Measurements from ENCODE around the gene SH3BP4. TPM values are rescaled to one million over a fixed set of nuclear protein-coding genes. Genes with fewer than 3 reads are reported as not detected.

Gene SH3BP4
- total and polyA plus RNA-seq, 4 donors: 4.5 to 32.2 (median 16.3) TPM

DNA sequence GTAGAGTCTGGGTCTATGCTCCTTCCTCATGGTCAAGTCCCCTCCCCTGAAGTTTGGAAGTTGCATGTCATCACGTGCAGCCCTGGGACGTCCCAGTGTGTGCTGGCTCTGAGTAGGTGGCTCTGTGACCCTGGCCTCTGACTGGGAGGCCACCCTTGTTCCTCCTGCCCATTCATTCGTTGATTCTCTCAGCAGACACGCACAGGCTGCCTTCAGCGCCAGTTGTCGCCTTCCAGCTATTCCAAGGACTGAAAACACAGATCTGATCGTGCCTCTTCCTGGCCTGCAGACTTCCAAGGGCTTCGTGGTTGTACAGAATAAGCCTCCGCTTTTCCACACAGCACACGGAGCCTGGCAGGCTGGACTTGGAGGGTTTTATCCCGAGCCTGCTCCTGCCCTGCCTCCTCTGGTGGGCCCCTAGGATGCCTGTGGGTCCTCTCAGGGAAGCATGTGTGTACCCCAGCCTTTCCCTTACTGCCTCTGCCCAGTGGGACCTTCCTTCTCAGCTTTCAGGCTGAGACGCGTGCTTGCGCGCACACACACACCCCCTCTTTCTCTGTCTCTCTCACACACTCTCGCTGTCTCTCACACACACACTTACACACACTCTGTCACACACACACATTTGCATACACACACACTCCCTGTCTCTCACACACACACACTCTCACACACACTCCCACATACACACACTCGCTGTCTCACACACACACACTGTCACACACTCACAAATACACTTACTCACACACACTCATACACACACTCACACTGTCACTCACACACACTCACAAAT lies 17.7 kb downstream of the SH3BP4 start:
- Histone ChIP-seq H3K4me3 (ENCODE audit: low read length in 2 of 2) (no peak overlapping the region), H3K4me1 (ENCODE audit: control insufficient read depth in 1 of 2, insufficient read depth in 2 of 2, low read length in 2 of 2) (no peaks in the 10 kb centered on the region), H3K36me3 (ENCODE audit: control insufficient read depth in 1 of 2, insufficient read depth in 2 of 2, low read length in 1 of 2) (no peaks in the 10 kb centered on the region), H3K27me3 (ENCODE audit: control insufficient read depth in 1 of 2, insufficient read depth in 2 of 2, low read length in 1 of 2) (no peaks in the 10 kb centered on the region), H3K9me3 (ENCODE audit: control insufficient read depth, low read length) (no peaks in the 10 kb centered on the region), H3K27ac (ENCODE audit: low read depth in 1 of 2, low read length in 2 of 2) (no peak overlapping the region)
- ATAC-seq (ENCODE audit: low FRiP score): no peak
- 91 to 92% methylated on average over 17 of the region's 17 CpGs for WGBS, 2 donors
- DNase-seq: peak in 1 of 2 donors; percentile 61
- intact Hi-C loops (cut with DNase I): no loop called here

DNA sequence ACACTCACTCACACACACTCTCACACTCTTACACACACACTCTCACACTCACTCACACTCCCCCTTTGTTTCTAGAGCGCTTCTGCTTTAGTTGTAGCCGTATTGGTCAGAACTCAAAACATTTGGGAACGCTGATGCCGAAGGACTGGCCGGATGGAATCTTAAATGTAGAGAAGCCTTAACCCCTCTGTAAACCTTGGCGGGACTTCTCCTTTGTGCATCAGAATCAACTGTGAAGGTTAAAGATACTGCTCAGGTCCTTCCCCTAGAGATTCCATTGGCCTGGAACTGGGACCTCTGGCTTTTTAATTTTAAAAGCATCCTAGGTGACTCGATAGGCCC lies 18.3 kb downstream of the SH3BP4 start:
- WGBS, 2 donors: 95 to 97% methylated on average over 7 of the region's 7 CpGs
- no peak overlapping the region for H3K27ac ChIP-seq (ENCODE audit: low read depth in 1 of 2, low read length in 2 of 2)
- no peaks in the 10 kb centered on the region for H3K9me3 ChIP-seq (ENCODE audit: control insufficient read depth, low read length)
- no peaks in the 10 kb centered on the region for H3K27me3 ChIP-seq (ENCODE audit: control insufficient read depth in 1 of 2, insufficient read depth in 2 of 2, low read length in 1 of 2)
- intact Hi-C loops (cut with DNase I): no loop called here
- H3K4me3 ChIP-seq (ENCODE audit: low read length in 2 of 2): no peak overlapping the region
- H3K36me3 ChIP-seq (ENCODE audit: control insufficient read depth in 1 of 2, insufficient read depth in 2 of 2, low read length in 1 of 2): no peaks in the 10 kb centered on the region
- H3K4me1 ChIP-seq (ENCODE audit: control insufficient read depth in 1 of 2, insufficient read depth in 2 of 2, low read length in 2 of 2): no peaks in the 10 kb centered on the region
- DNase-seq (no peak), ATAC-seq (ENCODE audit: low FRiP score) (no peak)

DNA sequence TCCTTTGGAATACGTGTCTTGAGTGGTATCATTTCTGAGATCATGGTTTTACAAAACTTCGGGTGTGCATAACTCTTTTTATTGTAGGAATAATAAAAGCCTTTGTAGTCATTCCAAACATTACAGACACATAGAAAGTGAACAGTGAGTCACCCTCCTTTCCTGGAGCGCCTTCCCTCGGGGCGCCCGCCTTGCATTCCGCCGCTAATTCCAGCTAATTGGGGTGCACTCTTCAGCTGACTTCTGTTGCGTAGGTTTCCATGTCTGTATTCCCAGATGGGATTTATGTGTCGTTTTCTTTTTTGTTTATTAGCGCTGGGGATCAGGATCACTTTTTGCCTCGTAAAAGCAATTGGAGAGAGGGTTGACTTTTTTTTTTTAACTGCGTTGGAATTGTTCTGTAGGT lies 18.7 kb downstream of the SH3BP4 start:
- H3K27me3 ChIP-seq (ENCODE audit: control insufficient read depth in 1 of 2, insufficient read depth in 2 of 2, low read length in 1 of 2): no peaks in the 10 kb centered on the region
- DNase-seq: peak in 1 of 2 donors; percentile 64
- no peak for ATAC-seq (ENCODE audit: low FRiP score)
- H3K36me3 ChIP-seq (ENCODE audit: control insufficient read depth in 1 of 2, insufficient read depth in 2 of 2, low read length in 1 of 2): no peaks in the 10 kb centered on the region
- 78 to 93% methylated on average over 13 of the region's 13 CpGs for WGBS, 2 donors
- no peaks in the 10 kb centered on the region for H3K4me1 ChIP-seq (ENCODE audit: control insufficient read depth in 1 of 2, insufficient read depth in 2 of 2, low read length in 2 of 2)
- intact Hi-C loops (cut with DNase I): no loop called here
- no peak overlapping the region for H3K4me3 ChIP-seq (ENCODE audit: low read length in 2 of 2)
- no peak overlapping the region for H3K27ac ChIP-seq (ENCODE audit: low read depth in 1 of 2, low read length in 2 of 2)
- no peaks in the 10 kb centered on the region for H3K9me3 ChIP-seq (ENCODE audit: control insufficient read depth, low read length)

DNA sequence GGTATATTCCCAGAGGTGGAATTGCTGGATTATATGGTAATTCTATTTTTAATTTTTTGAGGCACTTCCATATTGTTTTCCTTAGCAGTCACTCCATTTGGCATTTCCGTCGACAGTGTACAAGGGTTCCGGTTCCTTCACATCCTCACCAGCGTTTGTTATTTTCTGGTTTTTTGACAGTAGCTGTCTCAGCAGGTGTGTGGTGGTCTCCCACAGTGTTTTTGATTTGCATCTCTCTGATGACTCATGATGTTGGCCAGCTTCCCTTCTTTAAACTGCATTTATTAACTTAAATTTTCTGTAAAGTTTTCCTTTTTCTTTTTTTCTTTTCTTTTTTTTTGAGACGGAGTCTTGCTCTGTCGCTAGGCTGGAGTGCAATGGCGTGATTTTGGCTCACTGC lies 19.7 kb downstream of the SH3BP4 start:
- 90 to 98% methylated on average over 7 of the region's 7 CpGs for WGBS, 2 donors
- Histone ChIP-seq H3K36me3 (ENCODE audit: control insufficient read depth in 1 of 2, insufficient read depth in 2 of 2, low read length in 1 of 2) (no peaks in the 10 kb centered on the region), H3K4me1 (ENCODE audit: control insufficient read depth in 1 of 2, insufficient read depth in 2 of 2, low read length in 2 of 2) (no peaks in the 10 kb centered on the region), H3K9me3 (ENCODE audit: control insufficient read depth, low read length) (no peaks in the 10 kb centered on the region), H3K4me3 (ENCODE audit: low read length in 2 of 2) (no peak overlapping the region), H3K27me3 (ENCODE audit: control insufficient read depth in 1 of 2, insufficient read depth in 2 of 2, low read length in 1 of 2) (no peaks in the 10 kb centered on the region), H3K27ac (ENCODE audit: low read depth in 1 of 2, low read length in 2 of 2) (no peak overlapping the region)
- intact Hi-C loops (cut with DNase I): no loop called here
- DNase-seq (no peak), ATAC-seq (ENCODE audit: low FRiP score) (no peak)

DNA sequence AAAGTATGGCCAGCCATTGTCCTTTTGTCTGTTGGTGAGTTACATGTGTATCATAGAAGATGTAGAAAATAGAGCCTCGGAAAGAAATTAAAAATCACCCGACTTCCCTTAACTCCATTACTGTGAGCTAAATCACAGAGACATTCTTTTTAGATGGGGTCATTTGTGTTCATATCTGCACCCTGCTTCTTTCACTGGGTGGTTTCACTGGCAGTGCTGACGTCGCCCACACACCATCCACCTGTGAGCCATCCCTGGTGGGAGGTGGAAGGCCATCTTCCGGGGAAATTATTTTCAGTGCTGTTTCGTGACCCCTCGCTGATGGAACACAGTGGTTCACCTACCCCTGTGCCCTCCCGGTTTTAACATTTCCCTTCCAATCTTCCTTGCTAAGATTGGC lies 21.2 kb downstream of the SH3BP4 start:
- Histone ChIP-seq H3K9me3 (ENCODE audit: control insufficient read depth, low read length) (no peaks in the 10 kb centered on the region), H3K27ac (ENCODE audit: low read depth in 1 of 2, low read length in 2 of 2) (no peak overlapping the region), H3K36me3 (ENCODE audit: control insufficient read depth in 1 of 2, insufficient read depth in 2 of 2, low read length in 1 of 2) (no peaks in the 10 kb centered on the region), H3K27me3 (ENCODE audit: control insufficient read depth in 1 of 2, insufficient read depth in 2 of 2, low read length in 1 of 2) (no peaks in the 10 kb centered on the region), H3K4me1 (ENCODE audit: control insufficient read depth in 1 of 2, insufficient read depth in 2 of 2, low read length in 2 of 2) (no peaks in the 10 kb centered on the region), H3K4me3 (ENCODE audit: low read length in 2 of 2) (no peak overlapping the region)
- ATAC-seq (ENCODE audit: low FRiP score): no peak
- 53 to 56% methylated on average over 8 of the region's 8 CpGs for WGBS, 2 donors
- intact Hi-C loops (cut with DNase I): no loop called here
- DNase-seq: no peak

DNA sequence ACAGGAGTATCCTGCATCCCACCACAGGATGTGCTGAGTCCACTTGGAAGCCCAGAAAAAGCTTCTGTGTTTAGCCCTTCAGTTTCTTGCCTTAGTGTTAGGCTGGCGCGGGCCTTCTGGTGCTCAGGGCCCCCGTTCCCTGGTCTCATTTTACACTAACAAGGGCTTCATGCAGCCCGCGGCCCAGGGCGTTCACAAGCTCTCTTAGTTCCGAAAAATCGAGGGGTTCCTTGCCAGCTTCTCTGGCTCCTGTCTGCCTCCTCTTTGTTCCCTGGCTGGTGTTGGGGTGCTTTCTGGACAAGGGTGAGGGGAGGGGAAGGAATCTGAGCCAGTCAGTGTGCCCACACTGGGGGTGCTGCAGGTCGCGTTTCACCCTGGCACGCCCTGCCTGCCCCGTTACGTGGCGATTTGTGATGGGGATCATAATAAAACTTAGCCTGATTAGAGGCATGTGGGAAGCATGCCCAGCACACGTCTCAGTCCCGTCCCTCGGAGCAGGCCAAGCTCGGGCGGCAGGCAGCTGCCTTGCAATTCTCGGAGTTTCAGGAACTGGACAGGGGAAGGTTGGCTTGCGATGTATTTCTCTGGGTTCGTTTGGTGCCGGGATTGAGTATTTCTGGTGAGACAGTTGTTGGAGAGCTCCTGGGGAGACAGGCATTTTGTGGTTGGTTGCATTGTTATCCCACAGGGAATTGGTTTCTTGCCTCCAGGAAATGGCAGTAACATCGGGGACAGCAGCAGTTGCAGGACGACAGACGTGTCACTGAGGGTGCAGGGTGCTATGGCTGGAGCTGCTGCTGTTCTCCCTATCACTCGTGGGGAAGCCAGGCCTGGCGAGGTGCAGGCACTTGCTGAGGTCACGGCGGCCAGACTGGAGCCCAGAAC lies 22.9 kb downstream of the SH3BP4 start:
- Histone ChIP-seq H3K4me1 (ENCODE audit: control insufficient read depth in 1 of 2, insufficient read depth in 2 of 2, low read length in 2 of 2) (no peaks in the 10 kb centered on the region), H3K4me3 (ENCODE audit: low read length in 2 of 2) (no peak overlapping the region), H3K27me3 (ENCODE audit: control insufficient read depth in 1 of 2, insufficient read depth in 2 of 2, low read length in 1 of 2) (no peaks in the 10 kb centered on the region), H3K27ac (ENCODE audit: low read depth in 1 of 2, low read length in 2 of 2) (peak overlapping the region in 1 of 2 donors; percentile 25), H3K9me3 (ENCODE audit: control insufficient read depth, low read length) (no peaks in the 10 kb centered on the region), H3K36me3 (ENCODE audit: control insufficient read depth in 1 of 2, insufficient read depth in 2 of 2, low read length in 1 of 2) (no peaks in the 10 kb centered on the region)
- ATAC-seq (ENCODE audit: low FRiP score) (peak; percentile 65), DNase-seq (peak; percentile 68 to 83)
- intact Hi-C loops (cut with DNase I): no loop called here
- 19 to 22% methylated on average over 30 of the region's 30 CpGs for WGBS, 2 donors

DNA sequence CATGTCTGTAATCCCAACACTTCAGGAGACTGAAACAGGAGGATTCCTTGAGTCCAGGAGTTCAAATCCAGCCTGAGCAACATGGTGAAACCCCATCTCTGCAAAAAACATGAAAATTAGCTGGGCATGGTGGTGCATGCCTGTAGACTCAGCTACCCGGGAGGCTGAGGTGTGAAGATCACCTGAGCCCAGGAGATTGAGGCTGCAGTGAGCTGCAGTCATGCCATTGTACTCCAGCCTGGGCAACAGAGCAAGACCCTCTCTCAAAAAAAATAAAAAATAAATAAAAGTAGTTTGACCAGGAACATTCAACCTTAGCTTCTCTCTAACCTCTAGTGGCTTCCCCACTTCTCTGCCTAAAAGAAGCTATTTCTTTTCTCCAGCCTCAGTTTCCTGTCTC lies 23.8 kb downstream of the SH3BP4 start:
- Histone ChIP-seq H3K4me1 (ENCODE audit: control insufficient read depth in 1 of 2, insufficient read depth in 2 of 2, low read length in 2 of 2) (no peaks in the 10 kb centered on the region), H3K27me3 (ENCODE audit: control insufficient read depth in 1 of 2, insufficient read depth in 2 of 2, low read length in 1 of 2) (no peaks in the 10 kb centered on the region), H3K36me3 (ENCODE audit: control insufficient read depth in 1 of 2, insufficient read depth in 2 of 2, low read length in 1 of 2) (no peaks in the 10 kb centered on the region), H3K27ac (ENCODE audit: low read depth in 1 of 2, low read length in 2 of 2) (no peak overlapping the region), H3K4me3 (ENCODE audit: low read length in 2 of 2) (no peak overlapping the region), H3K9me3 (ENCODE audit: control insufficient read depth, low read length) (no peaks in the 10 kb centered on the region)
- no peak for ATAC-seq (ENCODE audit: low FRiP score)
- intact Hi-C loops (cut with DNase I): no loop called here
- 98 to 100% methylated on average over 1 of the region's 1 CpG for WGBS, 2 donors
- DNase-seq: no peak

DNA sequence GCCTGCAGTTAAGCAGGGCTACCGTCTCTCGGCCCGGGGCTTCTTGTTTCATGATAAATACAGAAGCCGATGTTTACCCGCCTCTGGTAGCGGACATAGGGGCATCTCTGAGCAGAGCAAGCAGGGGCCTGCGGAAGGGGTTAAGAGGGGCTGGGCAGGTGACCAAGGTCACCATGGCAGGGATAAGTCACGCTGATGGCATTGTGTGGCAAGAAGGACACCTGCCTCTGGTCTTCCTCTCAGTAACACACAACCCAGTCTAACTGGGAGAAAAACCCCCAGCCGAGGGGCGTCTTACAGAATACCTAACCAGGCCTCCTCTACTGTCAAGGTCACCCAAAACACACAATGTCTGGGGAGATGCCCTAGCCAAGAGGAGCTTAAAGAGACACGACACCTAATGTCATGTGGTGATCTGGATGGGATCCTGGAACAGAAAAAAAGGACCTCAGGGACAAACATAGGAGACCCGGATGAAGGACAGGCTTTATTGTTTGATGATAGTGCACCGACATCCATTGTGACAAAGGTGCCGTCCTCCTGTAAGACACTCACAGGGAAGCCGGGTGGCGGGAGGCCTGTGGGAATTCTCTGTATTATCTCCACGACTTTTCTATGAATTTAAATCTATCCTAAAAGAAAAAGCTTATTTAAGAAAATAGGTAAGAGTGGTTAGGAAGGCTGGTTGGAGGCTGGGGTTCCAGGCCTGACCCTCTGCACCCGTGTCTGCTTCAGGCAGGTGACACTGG lies 24.8 kb downstream of the SH3BP4 start:
- Histone ChIP-seq H3K9me3 (ENCODE audit: control insufficient read depth, low read length) (no peaks in the 10 kb centered on the region), H3K4me3 (ENCODE audit: low read length in 2 of 2) (no peak overlapping the region), H3K4me1 (ENCODE audit: control insufficient read depth in 1 of 2, insufficient read depth in 2 of 2, low read length in 2 of 2) (no peaks in the 10 kb centered on the region), H3K27me3 (ENCODE audit: control insufficient read depth in 1 of 2, insufficient read depth in 2 of 2, low read length in 1 of 2) (no peaks in the 10 kb centered on the region), H3K36me3 (ENCODE audit: control insufficient read depth in 1 of 2, insufficient read depth in 2 of 2, low read length in 1 of 2) (no peaks in the 10 kb centered on the region), H3K27ac (ENCODE audit: low read depth in 1 of 2, low read length in 2 of 2) (no peak overlapping the region)
- intact Hi-C loops (cut with DNase I): no loop called here
- ATAC-seq (ENCODE audit: low FRiP score): no peak
- 96 to 97% methylated on average over 18 of the region's 18 CpGs for WGBS, 2 donors
- peak in 1 of 2 donors; percentile 59 for DNase-seq

Data from aorta (tissue), 5 donors.